ENCODE measurements around the gene MREG.

MREG gene

GRCh38 chr2:216039918-216040317 is 26.6 kb upstream of the MREG start:
- CTCF ChIA-PET: interaction anchor here (0.9 to 10.2 kb wide), 5 partner anchors 12 to 30 kb away, joined by 4 to 104 read pairs (median 5); partner anchors contain the start of gene MREG
- DNase-seq (ENCODE audit: low read depth, low spot score): no peak

GRCh38 chr2:216034065-216034464 is 20.7 kb upstream of the MREG start:
- POLR2A ChIA-PET: no interaction called here
- no peak for DNase-seq (ENCODE audit: low read depth, low spot score)
- TF ChIP-seq CTCF (IDR thresholded peaks at IDR 0.05; ENCODE audit: insufficient read depth, low read length, missing control alignments): peak; percentile 75
- CTCF ChIA-PET: interaction anchor here (0.6 to 10.2 kb wide), 23 partner anchors 10 to 634 kb away, joined by 3 to 107 read pairs (median 5); partner anchors contain the start of genes MREG, PECR, TMEM169 and XRCC5
- H3K4me3 ChIP-seq (ENCODE audit: low read depth, low read length): no peak overlapping the region

More at GRCh38 chr2:216039918-216040317, 26.6 kb upstream of the MREG start:
- POLR2A ChIA-PET: no interaction called here
- H3K4me3 ChIP-seq (ENCODE audit: low read depth, low read length): no peak overlapping the region
- TF ChIP-seq CTCF (IDR thresholded peaks at IDR 0.05; ENCODE audit: insufficient read depth, low read length, missing control alignments): no peak

GRCh38 chr2:216033403-216033802 is 20.1 kb upstream of the MREG start:
- H3K4me3 ChIP-seq (ENCODE audit: low read depth, low read length): no peak overlapping the region
- no peak for DNase-seq (ENCODE audit: low read depth, low spot score)
- ChIA-PET POLR2A (no interaction called here), CTCF (interaction anchor here (0.6 to 10.2 kb wide), 25 partner anchors 10 to 635 kb away, joined by 3 to 107 read pairs (median 5); partner anchors contain the start of genes MREG, PECR, TMEM169 and XRCC5)
- TF ChIP-seq CTCF (IDR thresholded peaks at IDR 0.05; ENCODE audit: insufficient read depth, low read length, missing control alignments): no peak

- ChIA-PET POLR2A (interaction anchor here (0.7 kb wide), 1 partner anchor 111 kb away, joined by 3 read pairs; no protein-coding TSS in a partner anchor), CTCF (interaction anchor here (0.8 to 10.2 kb wide), 12 partner anchors 9 to 372 kb away, joined by 3 to 107 read pairs (median 10); partner anchors contain the start of gene MREG)
- peak; percentile 72 for DNase-seq (ENCODE audit: low read depth, low spot score)
- no peak for TF ChIP-seq CTCF (IDR thresholded peaks at IDR 0.05; ENCODE audit: insufficient read depth, low read length, missing control alignments)
- H3K4me3 ChIP-seq (ENCODE audit: low read depth, low read length): no peak overlapping the region
Measured at GRCh38 chr2:216031960-216032689, 18.8 kb upstream of the MREG start.

GRCh38 chr2:216030216-216030615 is 16.9 kb upstream of the MREG start:
- CTCF ChIA-PET: interaction anchor here (6.4 kb wide), 1 partner anchor 7 kb away, joined by 107 read pairs; no protein-coding TSS in a partner anchor
- no peak overlapping the region for H3K4me3 ChIP-seq (ENCODE audit: low read depth, low read length)
- POLR2A ChIA-PET: no interaction called here
- TF ChIP-seq CTCF (IDR thresholded peaks at IDR 0.05; ENCODE audit: insufficient read depth, low read length, missing control alignments): no peak
- DNase-seq (ENCODE audit: low read depth, low spot score): no peak

GRCh38 chr2:216029416-216030129 is 16.2 kb upstream of the MREG start:
- CTCF ChIA-PET: interaction anchor here (1.5 kb wide), 1 partner anchor 82 kb away, joined by 4 read pairs; no protein-coding TSS in a partner anchor
- TF ChIP-seq CTCF (IDR thresholded peaks at IDR 0.05; ENCODE audit: insufficient read depth, low read length, missing control alignments): no peak
- no peak overlapping the region for H3K4me3 ChIP-seq (ENCODE audit: low read depth, low read length)
- DNase-seq (ENCODE audit: low read depth, low spot score): no peak
- POLR2A ChIA-PET: no interaction called here
